Glomerular endothelial cell (primary cell): ENCODE measurements around the gene EDAR. TPM values are rescaled to one million over a fixed set of nuclear protein-coding genes. Genes with fewer than 3 reads are reported as not detected.

Source experiments
- DNase-seq: peaks from one replicate; pipeline ENCODE4 v3.0.0-alpha.2; 2011; ENCODE audit warnings: low read depth, low spot score; ENCODE audit errors: extremely low read depth
- total RNA-seq: library from RNA; depleted of rRNA; stranded (reverse); fragments of >200 nt; gene quantifications from 2 replicates; pipeline ENCODE4 v1.2.3, GENCODE V29; 2015

EDAR gene
- total RNA-seq, 1 donor from 2014 or later, result not detected

- DNase-seq, result no peak
These were observed 62.2 kb downstream of the EDAR start for GRCh38 chr2:108926561-108927380.

GRCh38 chr2:108925735-108926134 lies 63.3 kb downstream of the EDAR start:
- no peak for DNase-seq

GRCh38 chr2:108925286-108925685 lies 63.7 kb downstream of the EDAR start:
- DNase-seq, result no peak

- DNase-seq, result no peak
These were observed 64.3 kb downstream of the EDAR start for GRCh38 chr2:108924580-108925251.

GRCh38 chr2:108923736-108924579 lies 65.1 kb downstream of the EDAR start:
- no peak for DNase-seq

GRCh38 chr2:108923019-108923700 lies 65.9 kb downstream of the EDAR start:
- no peak for DNase-seq

GRCh38 chr2:108922141-108922915 lies 66.7 kb downstream of the EDAR start:
- no peak for DNase-seq

- DNase-seq, result no peak
These were observed 67.7 kb downstream of the EDAR start for GRCh38 chr2:108921096-108922030.

- no peak for DNase-seq
These were observed 68.3 kb downstream of the EDAR start for GRCh38 chr2:108920686-108921085.

- DNase-seq, result no peak
These were observed 69.2 kb downstream of the EDAR start for GRCh38 chr2:108919571-108920373.

- no peak for DNase-seq
These were observed 70.1 kb downstream of the EDAR start for GRCh38 chr2:108918941-108919341.

- no peak for DNase-seq
These were observed 70.7 kb downstream of the EDAR start for GRCh38 chr2:108918156-108918874.

GRCh38 chr2:108917526-108917925 lies 71.5 kb downstream of the EDAR start:
- no peak for DNase-seq

GRCh38 chr2:108916796-108917421 lies 72.1 kb downstream of the EDAR start:
- DNase-seq, result no peak

- no peak for DNase-seq
These were observed 72.8 kb downstream of the EDAR start for GRCh38 chr2:108916122-108916795.

- DNase-seq, result no peak
These were observed 76.5 kb downstream of the EDAR start for GRCh38 chr2:108912629-108912902.
